GM18508 (cell line): ENCODE measurements around the gene FGF8.

Source experiments
- ATAC-seq: cut with Tn5 transposase; IDR thresholded peaks from one replicate; pipeline ENCODE4 v1.9.1; 2021; ENCODE audit warnings: moderate number of reproducible peaks; ENCODE audit not compliant: insufficient read depth, unreplicated experiment

The FGF8 gene

GRCh38 chr10:101782811-101783735 is 7.2 kb upstream of the FGF8 start, which contains the start of gene NPM3:
Gene NPM3 (minus strand): TSS chr10:101783446. CDS start chr10:101783390, 56 bp downstream.
- ATAC-seq, result no peak

GRCh38 chr10:101781984-101782810 is 6.3 kb upstream of the FGF8 start:
- no peak for ATAC-seq

GRCh38 chr10:101781655-101781983 is 5.7 kb upstream of the FGF8 start:
- no peak for ATAC-seq

- no peak for ATAC-seq
These were observed 5.1 kb upstream of the FGF8 start for GRCh38 chr10:101780818-101781654.

- ATAC-seq, result no peak
These were observed 4.4 kb upstream of the FGF8 start for GRCh38 chr10:101780187-101780817.

GRCh38 chr10:101779544-101780186 is 3.8 kb upstream of the FGF8 start:
- no peak for ATAC-seq

- ATAC-seq, result no peak
These were observed 3.0 kb upstream of the FGF8 start for GRCh38 chr10:101778781-101779543.

GRCh38 chr10:101778151-101778780 is 2.4 kb upstream of the FGF8 start:
- ATAC-seq, result no peak

- no peak for ATAC-seq
These were observed 1.8 kb upstream of the FGF8 start for GRCh38 chr10:101777619-101778145.

- no peak for ATAC-seq
These were observed 375 bp upstream of the FGF8 start for GRCh38 chr10:101776161-101776817.

GRCh38 chr10:101774589-101775272 is 1.2 kb downstream of the FGF8 start:
- ATAC-seq, result no peak

- ATAC-seq, result no peak
These were observed 1.9 kb downstream of the FGF8 start for GRCh38 chr10:101773923-101774588.

GRCh38 chr10:101772895-101773761 is 2.8 kb downstream of the FGF8 start:
- ATAC-seq, result no peak

- no peak for ATAC-seq
These were observed 3.7 kb downstream of the FGF8 start for GRCh38 chr10:101772017-101772894.

GRCh38 chr10:101771380-101771779 is 4.5 kb downstream of the FGF8 start:
- no peak for ATAC-seq
